B cell (primary cell): ENCODE measurements around the gene ICOS. TPM values are rescaled to one million over a fixed set of nuclear protein-coding genes. Genes with fewer than 3 reads are reported as not detected.

ENCODE experiments used
- ATAC-seq: fragments of 200-7000 bp; cut with Tn5 transposase; one replicate; pipeline ENCODE4 v1.10.0; 2021; ENCODE audit warnings: low read depth, mild to moderate bottlenecking, moderate number of reproducible peaks, moderate library complexity
- CTCF ChIA-PET: fragments of 350-600 bp; sonication (Branson Sonifier 250); formaldehyde crosslinking; loops from one replicate; lab custom pipeline; 2021; ENCODE audit warnings: antibody characterized with exemption, inconsistent platforms; lab: Charles Lee
- POLR2A ChIA-PET: fragments of 350-600 bp; sonication (Branson Sonifier 250); formaldehyde crosslinking; loops from one replicate; lab custom pipeline; 2021; ENCODE audit warnings: antibody characterized with exemption; lab: Charles Lee
- DNase-seq: peaks from one replicate; pipeline ENCODE4 v3.0.0; 2013
- H2AFZ ChIP-seq: 2 replicates; pipeline ENCODE4 v1.6.1; 2012; ENCODE audit warnings: mild to moderate bottlenecking, low read depth, low read length; ENCODE audit not compliant: insufficient read depth, poor library complexity, severe bottlenecking
- H3K27ac ChIP-seq, 2 donors: 1 replicate in 1 of 2; 2 replicates in 1 of 2; pipeline ENCODE4 v1.5.1; 2012 to 2013; ENCODE audit warnings: low read length in 2 of 2, mild to moderate bottlenecking in 2 of 2, moderate library complexity in 1 of 2
- H3K27me3 ChIP-seq, 4 experiments: fragments of 200-600 bp in 1 of 4; sonication (generic) in 1 of 4; replicated peaks in 1 of 4; 1 replicate in 2 of 4; 2 replicates in 2 of 4; pipeline versions ENCODE4 v1.6.1 to v1.7.0; 2013 to 2016; ENCODE audit warnings: low read length in 3 of 4, mild to moderate bottlenecking in 2 of 4, mixed read lengths in 1 of 4, moderate library complexity in 1 of 4; ENCODE audit not compliant: insufficient read depth in 4 of 4, control insufficient read depth in 3 of 4; ENCODE audit errors: control extremely low read depth in 1 of 4
- H3K36me3 ChIP-seq, 2 experiments: replicated peaks in 1 of 2; 1 replicate in 1 of 2; 2 replicates in 1 of 2; pipeline versions ENCODE4 v1.6.1 to v1.7.1; 2013; ENCODE audit warnings: low read length in 1 of 2; ENCODE audit not compliant: insufficient read depth in 2 of 2, control insufficient read depth in 1 of 2; ENCODE audit errors: control extremely low read depth in 1 of 2, extremely low read depth in 1 of 2
- H3K4me1 ChIP-seq, 2 donors: fragments of 200-600 bp in 1 of 2; sonication (generic) in 1 of 2; 1 replicate in 1 of 2; 2 replicates in 1 of 2; pipeline versions ENCODE4 v1.5.1 to v1.6.1; 2013 to 2017; ENCODE audit warnings: low read length in 2 of 2; ENCODE audit not compliant: control insufficient read depth in 2 of 2, insufficient read depth in 2 of 2
- H3K4me2 ChIP-seq: replicated peaks from 2 replicates; pipeline ENCODE3; 2012; ENCODE audit warnings: mild to moderate bottlenecking, low read depth, low read length; ENCODE audit not compliant: poor library complexity, severe bottlenecking
- H3K4me3 ChIP-seq, 5 experiments: fragments of 200-600 bp in 1 of 5; sonication (generic) in 1 of 5; 1 replicate in 3 of 5; 2 replicates in 2 of 5; pipeline versions ENCODE4 v1.5.1 to v1.7.0; 2011 to 2016; ENCODE audit warnings: low read length in 4 of 5, mild to moderate bottlenecking in 4 of 5, low read depth in 2 of 5, control low read depth in 1 of 5, moderate library complexity in 1 of 5; ENCODE audit not compliant: insufficient read depth in 1 of 5; ENCODE audit errors: control extremely low read depth in 1 of 5, extremely low read depth in 1 of 5
- H3K79me2 ChIP-seq: fragments of 200-600 bp; sonication (generic); one replicate; pipeline ENCODE4 v1.6.0; 2016; ENCODE audit warnings: low read length; ENCODE audit not compliant: control insufficient read depth, insufficient read depth
- H3K9ac ChIP-seq: fragments of 200-600 bp; sonication (generic); 2 replicates; pipeline ENCODE4 v1.6.1; 2017; ENCODE audit warnings: mild to moderate bottlenecking, low read length, moderate library complexity
- H3K9me3 ChIP-seq, 3 donors: one replicate each; pipeline versions ENCODE4 v1.6.1 to v1.7.1; 2013; ENCODE audit warnings: low read length in 2 of 3; ENCODE audit not compliant: control insufficient read depth in 2 of 3, insufficient read depth in 1 of 3; ENCODE audit errors: control extremely low read depth in 1 of 3
- H4K20me1 ChIP-seq: 2 replicates; pipeline ENCODE4 v1.6.0; 2012; ENCODE audit warnings: mild to moderate bottlenecking, low read length; ENCODE audit not compliant: insufficient read depth, control insufficient read depth, poor library complexity, severe bottlenecking
- H3K27ac Mint-ChIP-seq: one replicate; pipeline ENCODE4 v1.8.0; 2021; ENCODE audit warnings: mixed read lengths
- H3K27me3 Mint-ChIP-seq: one replicate; pipeline ENCODE4 v1.8.0; 2021; ENCODE audit warnings: mixed read lengths
- H3K4me1 Mint-ChIP-seq: one replicate; pipeline ENCODE4 v1.8.0; 2021; ENCODE audit warnings: mixed read lengths
- H3K4me3 Mint-ChIP-seq: one replicate; pipeline ENCODE4 v1.8.0; 2021; ENCODE audit warnings: mixed read lengths
- H3K9me3 Mint-ChIP-seq: one replicate; pipeline ENCODE4 v1.8.0; 2022; ENCODE audit warnings: mixed read lengths; ENCODE audit not compliant: insufficient read depth
- EZH2 ChIP-seq: IDR thresholded peaks from 2 replicates; pipeline ENCODE4 v1.6.1; 2012; ENCODE audit warnings: borderline replicate concordance, low read depth, mild to moderate bottlenecking, moderate library complexity, low read length; ENCODE audit not compliant: insufficient read depth, poor library complexity, severe bottlenecking
- WGBS: methylation state at CpG from one replicate; pipeline ENCODE4 v1.1.5; 2013; ENCODE audit warnings: missing lambda C conversion rate; ENCODE audit not compliant: insufficient coverage; 5-methylcytosine and 5-hydroxymethylcytosine counted together
- intact Hi-C: fragments of 100-400 bp; cut with micrococcal nuclease; formaldehyde crosslinking; loops from one replicate; pipeline ENCODE4 v1.10.0; 2022
- polyA plus RNA-seq: library from polyadenylated mRNA; depleted of rRNA; stranded (reverse); fragments of >200 nt; gene quantifications from 2 replicates; pipeline ENCODE4 v1.2.3, GENCODE V29; 2012
- total RNA-seq, 2 donors: library from RNA; stranded (reverse); fragments of 120-200 nt in 1 of 2; gene quantifications; 1 replicate in 1 of 2; 2 replicates in 1 of 2; pipeline versions ENCODE4 v1.2.3 to v1.2.4, GENCODE V29; 2013 to 2022
- TF ChIP-seq, protein P1 (sequence below): fragments of 200-600 bp; IDR thresholded peaks from one replicate; pipeline ENCODE4 v1.8.0; 2022; ENCODE audit warnings: antibody characterized with exemption, mild to moderate bottlenecking

The ICOS gene
- total and polyA plus RNA-seq, 2 donors (not counting 1 experiment from before 2014, with no cell fraction given), result 0.21 TPM; not detected in 1

DNA sequence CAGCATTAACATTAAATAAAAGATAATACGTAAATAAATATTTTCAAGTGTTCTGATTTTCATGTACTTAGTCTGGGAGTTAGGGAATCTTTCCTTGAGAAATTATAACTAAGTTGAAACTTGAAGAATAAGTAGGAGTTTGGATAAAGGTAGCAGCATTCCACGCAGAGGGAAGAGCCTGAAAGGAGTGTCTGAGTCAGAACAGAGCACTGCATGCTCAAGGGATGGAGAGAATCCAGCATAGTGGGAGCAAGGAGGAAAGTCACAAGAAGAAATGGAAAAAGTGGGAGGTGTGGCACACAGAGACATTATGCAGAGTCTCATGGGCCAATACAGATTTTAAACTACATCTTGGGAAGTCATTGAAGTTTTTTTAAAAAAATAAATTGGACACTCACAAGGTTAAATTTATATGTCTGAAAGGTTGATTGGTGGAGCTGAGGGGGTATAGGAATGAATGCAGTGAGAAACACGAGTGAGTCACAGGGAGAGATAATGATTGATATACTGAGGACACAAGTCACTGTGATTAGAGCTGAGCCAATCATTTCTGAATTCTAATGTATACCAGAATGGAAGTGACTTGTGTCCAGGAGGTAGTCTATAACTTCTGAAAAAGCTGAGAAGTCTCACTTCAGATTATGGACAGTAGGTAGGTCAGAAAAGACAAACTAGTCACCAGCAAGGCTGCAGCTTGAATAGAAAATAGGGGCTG, 66.9 kb downstream of the ICOS start:
- ChIA-PET CTCF (no interaction called here), POLR2A (no interaction called here)
- H3K9ac ChIP-seq, result no peak overlapping the region
- no peaks in the 10 kb centered on the region for H3K4me1 Mint-ChIP-seq
- TF ChIP-seq, protein P1, sequence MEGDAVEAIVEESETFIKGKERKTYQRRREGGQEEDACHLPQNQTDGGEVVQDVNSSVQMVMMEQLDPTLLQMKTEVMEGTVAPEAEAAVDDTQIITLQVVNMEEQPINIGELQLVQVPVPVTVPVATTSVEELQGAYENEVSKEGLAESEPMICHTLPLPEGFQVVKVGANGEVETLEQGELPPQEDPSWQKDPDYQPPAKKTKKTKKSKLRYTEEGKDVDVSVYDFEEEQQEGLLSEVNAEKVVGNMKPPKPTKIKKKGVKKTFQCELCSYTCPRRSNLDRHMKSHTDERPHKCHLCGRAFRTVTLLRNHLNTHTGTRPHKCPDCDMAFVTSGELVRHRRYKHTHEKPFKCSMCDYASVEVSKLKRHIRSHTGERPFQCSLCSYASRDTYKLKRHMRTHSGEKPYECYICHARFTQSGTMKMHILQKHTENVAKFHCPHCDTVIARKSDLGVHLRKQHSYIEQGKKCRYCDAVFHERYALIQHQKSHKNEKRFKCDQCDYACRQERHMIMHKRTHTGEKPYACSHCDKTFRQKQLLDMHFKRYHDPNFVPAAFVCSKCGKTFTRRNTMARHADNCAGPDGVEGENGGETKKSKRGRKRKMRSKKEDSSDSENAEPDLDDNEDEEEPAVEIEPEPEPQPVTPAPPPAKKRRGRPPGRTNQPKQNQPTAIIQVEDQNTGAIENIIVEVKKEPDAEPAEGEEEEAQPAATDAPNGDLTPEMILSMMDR, result no peak
- TF ChIP-seq EZH2, result no peak
- no peak overlapping the region for H3K27ac ChIP-seq
- no peaks in the 10 kb centered on the region for H3K36me3 ChIP-seq
- no peak overlapping the region for H2AFZ ChIP-seq
- no peak for DNase-seq
- H3K27me3 Mint-ChIP-seq, result peaks cover 8% of the 10 kb centered on the region
- H3K9me3 ChIP-seq, result no peaks in the 10 kb centered on the region
- peaks cover 0 to 6% (median 0%) of the 10 kb centered on the region in 4 experiments for H3K27me3 ChIP-seq
- no peak overlapping the region for H3K4me2 ChIP-seq
- intact Hi-C loops, result no loop called here
- no peaks in the 10 kb centered on the region for H3K9me3 Mint-ChIP-seq
- H3K4me3 ChIP-seq, result no peak overlapping the region
- no peak overlapping the region for H3K27ac Mint-ChIP-seq
- H4K20me1 ChIP-seq, result no peaks in the 10 kb centered on the region
- H3K79me2 ChIP-seq, result no peaks in the 10 kb centered on the region
- H3K4me1 ChIP-seq, result no peaks in the 10 kb centered on the region
- no peak overlapping the region for H3K4me3 Mint-ChIP-seq
- WGBS, result 89% methylated on average over 2 of the region's 3 CpGs
- no peak for ATAC-seq

DNA sequence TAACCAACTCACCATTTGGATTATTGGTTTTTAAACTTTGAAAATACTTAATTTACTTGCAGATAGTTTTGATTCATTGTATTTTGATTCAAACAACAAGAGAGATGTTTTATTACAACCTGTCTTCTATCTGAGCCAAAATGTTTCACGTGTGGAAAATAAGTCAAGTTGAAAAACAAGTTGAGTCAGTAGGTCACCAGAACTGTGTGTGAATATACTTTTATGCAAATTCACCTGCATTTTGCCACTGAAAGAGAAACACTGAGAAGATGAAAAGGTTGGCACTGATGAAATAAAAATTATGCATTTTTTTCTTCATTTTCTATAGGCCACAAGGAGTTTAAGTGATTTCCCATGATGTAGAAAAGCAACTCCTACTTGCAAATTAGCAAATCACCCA, 68.3 kb downstream of the ICOS start:
- intact Hi-C loops, result no loop called here
- H3K9me3 Mint-ChIP-seq, result no peaks in the 10 kb centered on the region
- no peaks in the 10 kb centered on the region for H3K4me1 Mint-ChIP-seq
- Histone ChIP-seq H3K27me3 (peaks cover 0 to 2% (median 0%) of the 10 kb centered on the region in 4 experiments), H3K4me3 (no peak overlapping the region), H3K27ac (no peak overlapping the region), H3K4me1 (no peaks in the 10 kb centered on the region), H3K9me3 (no peaks in the 10 kb centered on the region), H3K79me2 (no peaks in the 10 kb centered on the region), H4K20me1 (no peaks in the 10 kb centered on the region), H3K9ac (no peak overlapping the region), H2AFZ (no peak overlapping the region), H3K4me2 (no peak overlapping the region), H3K36me3 (no peaks in the 10 kb centered on the region)
- WGBS, result no CpG with 5 or more reads among the region's 1 CpG
- H3K4me3 Mint-ChIP-seq, result no peak overlapping the region
- ChIA-PET CTCF (no interaction called here), POLR2A (no interaction called here)
- no peak for TF ChIP-seq EZH2
- TF ChIP-seq, protein P1, result peak; percentile 2
- DNase-seq, result no peak
- H3K27me3 Mint-ChIP-seq, result peaks cover 11% of the 10 kb centered on the region
- no peak for ATAC-seq
- no peak overlapping the region for H3K27ac Mint-ChIP-seq
